HUES6 (cell line): Measurements from ENCODE around the gene NUP93.

ENCODE experiments used
- H3K27ac ChIP-seq: 2 replicates; pipeline ENCODE4 v1.7.0; 2013; ENCODE audit warnings: low read depth, mild to moderate bottlenecking, low read length, inconsistent platforms
- H3K27me3 ChIP-seq: 2 replicates; pipeline ENCODE4 v1.6.1; 2013; ENCODE audit warnings: low read length; ENCODE audit not compliant: control insufficient read depth, insufficient read depth
- H3K36me3 ChIP-seq: 2 replicates; pipeline ENCODE4 v1.6.1; 2013; ENCODE audit warnings: low read length; ENCODE audit not compliant: control insufficient read depth, insufficient read depth
- H3K4me1 ChIP-seq: 2 replicates; pipeline ENCODE4 v1.6.1; 2013; ENCODE audit warnings: low read length; ENCODE audit not compliant: control insufficient read depth, insufficient read depth
- H3K4me3 ChIP-seq: 2 replicates; pipeline ENCODE4 v1.5.1; 2013; ENCODE audit warnings: low read depth, low read length
- H3K9ac ChIP-seq: one replicate; pipeline ENCODE4 v1.6.1; 2013; ENCODE audit warnings: mild to moderate bottlenecking, low read length
- H3K9me3 ChIP-seq: 2 replicates; pipeline ENCODE4 v1.6.1; 2013; ENCODE audit warnings: low read depth, low read length; ENCODE audit not compliant: control insufficient read depth, insufficient read depth

The NUP93 gene

DNA sequence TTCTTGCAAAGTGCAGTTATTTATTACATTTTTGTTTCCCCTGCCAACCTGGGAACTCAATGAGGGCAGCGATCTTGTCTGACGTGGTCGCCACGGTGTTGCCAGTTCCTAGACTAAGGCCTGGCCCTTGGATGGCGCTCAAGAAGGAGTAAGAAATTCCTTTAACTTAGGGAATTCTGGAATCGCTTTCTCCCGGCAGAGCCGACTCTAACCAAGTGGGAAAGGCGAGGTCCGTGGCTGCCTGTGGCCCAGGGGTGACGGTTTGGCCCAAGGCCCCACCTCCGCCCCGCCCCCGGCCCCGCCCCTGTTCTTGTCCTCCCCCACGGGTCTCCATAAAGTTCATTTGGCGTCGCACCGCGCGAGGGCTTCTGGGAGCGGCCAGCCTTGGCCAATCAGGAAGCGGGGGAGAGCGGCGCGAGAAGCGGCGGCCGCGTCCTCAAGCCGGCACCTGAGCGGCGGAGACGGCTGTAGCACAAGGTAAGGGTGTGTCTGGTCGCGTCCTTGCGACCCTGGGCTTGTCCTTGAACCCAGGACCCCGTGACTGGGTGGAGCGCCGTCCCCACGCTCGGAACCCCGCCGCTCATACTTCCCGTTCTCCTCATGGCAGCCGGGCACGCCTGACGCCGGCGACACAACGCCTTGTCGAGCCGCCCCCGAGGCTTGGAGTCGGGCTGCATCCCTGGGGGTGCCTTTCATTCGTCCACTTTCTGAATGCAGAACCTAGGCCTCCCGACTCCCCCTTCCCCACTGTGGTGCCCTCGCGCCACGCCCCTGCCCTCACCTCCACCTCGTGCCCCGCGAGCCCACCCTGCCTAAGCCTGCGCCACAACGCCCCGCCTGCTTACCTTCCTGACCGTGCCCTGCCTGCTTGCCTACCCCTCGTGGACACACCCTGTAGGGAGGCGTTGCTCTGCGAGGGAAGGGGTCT, at the start of gene NUP93:
Gene NUP93, plus strand, starts transcription at position 395 of the 928 bp plus-strand sequence. CDS start 18,119 bp downstream, outside the sequence.
- peak within 1 kb of the TSS; percentile 92 for H3K9ac ChIP-seq
- peak within 1 kb of the TSS; percentile 92 for H3K4me3 ChIP-seq
- peaks cover 12% of the 10 kb centered on the region; the same call in 1 of the 2 replicates for H3K4me1 ChIP-seq
- no peaks in the 10 kb centered on the region for H3K36me3 ChIP-seq
- peak within 1 kb of the TSS; percentile 72; the same call in 1 of the 2 replicates for H3K27ac ChIP-seq
- H3K9me3 ChIP-seq: no peaks in the 10 kb centered on the region
- H3K27me3 ChIP-seq: no peaks in the 10 kb centered on the region

GRCh38 chr16:56681939-56682702, 47.8 kb upstream of the NUP93 start, which contains the start of gene MT1X:
Gene MT1X, plus strand, starts transcription at chr16:56682470. Its CDS starts 71 bp downstream, at chr16:56682541.
- peak within 1 kb of the TSS; percentile 74 for H3K4me3 ChIP-seq
- H3K4me1 ChIP-seq: peaks cover 24% of the 10 kb centered on the region
- peaks cover 27% of the 10 kb centered on the region for H3K27me3 ChIP-seq
- H3K9me3 ChIP-seq: no peaks in the 10 kb centered on the region
- peak within 1 kb of the TSS; percentile 95 for H3K9ac ChIP-seq
- peak within 1 kb of the TSS; percentile 32; the same call in 1 of the 2 replicates for H3K27ac ChIP-seq
- peaks cover 16% of the 10 kb centered on the region; the same call in 1 of the 2 replicates for H3K36me3 ChIP-seq

DNA sequence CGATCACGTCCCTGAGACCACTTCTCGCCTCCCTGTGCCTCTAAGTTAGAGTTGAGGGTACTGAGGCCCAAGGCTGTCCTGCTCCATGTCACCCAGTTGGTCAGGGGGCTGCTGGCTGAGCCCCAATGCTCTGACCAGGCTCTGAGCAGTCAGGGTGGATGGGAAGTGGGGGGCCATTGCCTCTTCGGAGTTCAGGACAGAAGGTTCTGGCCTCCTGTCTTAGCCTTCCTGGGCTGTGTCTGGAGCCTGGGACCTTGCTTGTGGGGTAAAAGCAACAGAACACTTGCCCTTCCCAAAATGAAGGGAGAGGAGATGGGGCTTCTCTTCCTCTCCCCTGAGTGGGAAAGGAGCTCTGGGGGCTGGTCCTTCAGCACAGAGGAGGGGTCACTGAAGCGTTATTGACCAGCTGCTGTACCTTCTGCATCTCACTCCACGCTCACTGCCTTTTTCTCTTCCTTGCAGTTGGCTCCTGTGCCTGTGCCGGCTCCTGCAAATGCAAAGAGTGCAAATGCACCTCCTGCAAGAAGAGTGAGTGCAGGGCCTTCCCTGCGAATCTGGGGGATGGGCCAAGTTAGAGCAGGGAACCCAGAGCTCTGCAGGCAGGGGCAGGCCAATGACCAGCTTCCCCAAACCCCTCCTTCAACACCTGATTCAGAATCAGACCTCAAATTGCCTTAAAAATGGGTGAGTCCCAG, 47.1 kb upstream of the NUP93 start:
- peaks cover 16% of the 10 kb centered on the region; the same call in 1 of the 2 replicates for H3K36me3 ChIP-seq
- H3K27me3 ChIP-seq: peaks cover 20% of the 10 kb centered on the region; the same call in 1 of the 2 replicates
- H3K4me3 ChIP-seq: peak overlapping the region; percentile 74
- peaks cover 19% of the 10 kb centered on the region for H3K4me1 ChIP-seq
- peak overlapping the region; percentile 95 for H3K9ac ChIP-seq
- H3K9me3 ChIP-seq: no peaks in the 10 kb centered on the region
- H3K27ac ChIP-seq: peak overlapping the region; percentile 32; the same call in 1 of the 2 replicates

DNA sequence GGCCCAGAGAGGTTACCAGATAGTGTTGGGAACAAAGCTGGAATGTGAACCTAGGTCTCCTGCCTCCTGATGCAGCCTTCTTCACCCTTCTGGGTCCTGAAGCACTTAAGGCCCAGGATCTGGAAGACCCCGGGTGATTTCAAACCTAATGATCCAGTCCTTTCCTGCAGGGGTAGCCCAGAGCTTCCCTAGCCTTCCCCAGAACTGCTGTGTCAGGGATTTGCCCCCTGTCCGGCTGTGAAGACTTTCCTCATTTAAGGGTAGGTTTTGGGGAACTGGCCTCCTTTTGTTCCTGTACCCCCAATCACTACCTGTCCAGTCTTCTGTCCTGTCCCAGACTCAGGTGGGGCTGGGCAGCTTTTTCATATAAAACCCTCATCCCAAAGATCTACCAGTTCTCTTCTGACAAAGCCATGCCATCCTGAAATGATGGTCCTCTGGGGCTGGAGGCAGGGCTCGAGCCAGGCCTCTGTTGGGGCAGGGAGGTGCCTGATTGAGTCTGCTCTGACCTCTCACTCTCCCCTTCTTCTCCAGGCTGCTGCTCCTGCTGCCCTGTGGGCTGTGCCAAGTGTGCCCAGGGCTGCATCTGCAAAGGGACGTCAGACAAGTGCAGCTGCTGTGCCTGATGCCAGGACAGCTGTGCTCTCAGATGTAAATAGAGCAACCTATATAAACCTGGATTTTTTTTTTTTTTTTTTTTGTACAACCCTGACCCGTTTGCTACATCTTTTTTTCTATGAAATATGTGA, 46.3 kb upstream of the NUP93 start:
- Histone ChIP-seq H3K27ac (no peak overlapping the region), H3K9me3 (no peaks in the 10 kb centered on the region), H3K4me1 (peaks cover 19% of the 10 kb centered on the region), H3K27me3 (peaks cover 19% of the 10 kb centered on the region; the same call in 1 of the 2 replicates), H3K36me3 (peaks cover 16% of the 10 kb centered on the region; the same call in 1 of the 2 replicates), H3K4me3 (peak overlapping the region; percentile 74), H3K9ac (peak overlapping the region; percentile 95)

GRCh38 chr16:56684256-56684925, 45.5 kb upstream of the NUP93 start:
- Histone ChIP-seq H3K4me1 (peaks cover 19% of the 10 kb centered on the region), H3K27ac (no peak overlapping the region)

GRCh38 chr16:56684926-56685590, 44.9 kb upstream of the NUP93 start:
- no peaks in the 10 kb centered on the region for H3K9me3 ChIP-seq
- H3K9ac ChIP-seq: no peak overlapping the region
- peaks cover 19% of the 10 kb centered on the region for H3K4me1 ChIP-seq

More at GRCh38 chr16:56684256-56684925, 45.5 kb upstream of the NUP93 start:
- Histone ChIP-seq H3K9me3 (no peaks in the 10 kb centered on the region), H3K36me3 (peaks cover 16% of the 10 kb centered on the region; the same call in 1 of the 2 replicates), H3K27me3 (peaks cover 19% of the 10 kb centered on the region; the same call in 1 of the 2 replicates), H3K4me3 (no peak overlapping the region), H3K9ac (no peak overlapping the region)

DNA sequence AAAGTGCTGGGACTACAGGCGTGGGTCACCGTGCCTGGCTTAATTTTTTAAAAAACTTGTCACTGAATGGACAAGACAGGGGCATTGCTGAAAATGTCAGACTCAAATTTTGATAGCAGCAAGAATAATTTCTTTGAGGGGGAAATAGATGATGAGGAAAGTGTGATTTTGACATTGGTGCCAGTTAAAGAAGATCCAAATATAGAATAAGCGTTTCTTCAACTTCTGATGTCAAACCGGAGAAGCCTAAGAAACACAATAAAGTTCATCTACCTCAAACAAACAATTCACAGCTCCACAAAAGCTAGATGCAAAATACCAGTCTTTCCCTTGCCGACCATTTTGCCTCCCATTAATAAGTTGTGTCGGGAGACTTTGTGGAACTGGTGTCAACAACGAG, 43.2 kb upstream of the NUP93 start:
- no peak overlapping the region for H3K27ac ChIP-seq
- no peak overlapping the region for H3K9ac ChIP-seq
- peaks cover 10% of the 10 kb centered on the region; the same call in 1 of the 2 replicates for H3K27me3 ChIP-seq
- no peaks in the 10 kb centered on the region for H3K9me3 ChIP-seq
- peaks cover 16% of the 10 kb centered on the region; the same call in 1 of the 2 replicates for H3K36me3 ChIP-seq
- H3K4me1 ChIP-seq: peaks cover 16% of the 10 kb centered on the region
- H3K4me3 ChIP-seq: no peak overlapping the region

More at GRCh38 chr16:56684926-56685590, 44.9 kb upstream of the NUP93 start:
- Histone ChIP-seq H3K36me3 (peaks cover 16% of the 10 kb centered on the region; the same call in 1 of the 2 replicates), H3K27ac (no peak overlapping the region), H3K4me3 (no peak overlapping the region), H3K27me3 (peaks cover 19% of the 10 kb centered on the region; the same call in 1 of the 2 replicates)

DNA sequence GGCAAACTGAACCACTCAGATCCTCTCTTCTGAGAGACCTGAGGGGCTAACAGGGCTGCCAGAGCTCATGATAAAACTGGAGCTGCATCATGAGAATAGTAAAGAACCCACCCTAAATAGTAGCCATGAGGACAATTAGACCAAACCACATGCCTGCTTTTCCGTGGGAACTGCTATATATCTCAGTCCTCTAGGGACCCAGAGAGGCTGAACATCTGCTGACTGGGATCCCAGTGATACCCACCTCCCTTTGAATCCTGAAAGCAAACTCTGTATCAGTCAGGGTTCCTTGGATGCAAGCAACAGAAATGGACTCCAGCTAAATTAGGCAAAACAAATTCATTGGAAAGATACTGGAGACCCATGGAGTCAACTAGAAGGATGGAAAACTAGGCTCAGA, 41.2 kb upstream of the NUP93 start:
- Histone ChIP-seq H3K9me3 (no peaks in the 10 kb centered on the region), H3K36me3 (peaks cover 9% of the 10 kb centered on the region; the same call in 1 of the 2 replicates), H3K27ac (no peak overlapping the region), H3K9ac (no peak overlapping the region), H3K4me3 (no peak overlapping the region), H3K4me1 (peaks cover 3% of the 10 kb centered on the region; the same call in 1 of the 2 replicates), H3K27me3 (no peaks in the 10 kb centered on the region)

GRCh38 chr16:56689171-56689570, 40.8 kb upstream of the NUP93 start:
- no peaks in the 10 kb centered on the region for H3K9me3 ChIP-seq
- no peak overlapping the region for H3K4me3 ChIP-seq
- no peak overlapping the region for H3K27ac ChIP-seq
- no peak overlapping the region for H3K9ac ChIP-seq
- H3K4me1 ChIP-seq: peaks cover 3% of the 10 kb centered on the region; the same call in 1 of the 2 replicates
- peaks cover 8% of the 10 kb centered on the region; the same call in 1 of the 2 replicates for H3K36me3 ChIP-seq
- H3K27me3 ChIP-seq: no peaks in the 10 kb centered on the region
